HepG2 (cell line): ENCODE measurements around the gene IFNAR2. TPM values are rescaled to one million over a fixed set of nuclear protein-coding genes. Genes with fewer than 3 reads are reported as not detected.

Experiments used
- ATAC-seq: fragments of 200-7000 bp; cut with Tn5 transposase; 3 replicates; pipeline ENCODE4 v1.9.1; 2020; ENCODE audit warnings: mild to moderate bottlenecking, moderate library complexity
- BruUV-seq: library from RNA; stranded (reverse); fragments of 400-500 nt; replicated peaks from 2 replicates; lab custom pipeline; 2021; lab: Mats Ljungman, UMichigan
- CTCF ChIA-PET: fragments of 300-600 bp; formaldehyde crosslinking; extraction: SDS; loops from one replicate; lab custom pipeline; 2021; ENCODE audit warnings: low total read pairs, inconsistent platforms, low intra/inter-chr PET ratio; lab: Yijun Ruan, JAX
- POLR2A ChIA-PET: fragments of 350-600 bp; sonication (Branson Sonifier 250); formaldehyde crosslinking; loops from one replicate; lab custom pipeline; 2020; ENCODE audit warnings: antibody characterized with exemption, inconsistent platforms; lab: Yijun Ruan, JAX
- DNase-seq: peaks from one replicate; pipeline ENCODE4 v3.0.0-alpha.2; 2015; ENCODE audit warnings: low spot score
- FAIRE-seq: peaks from 3 replicates; lab custom pipeline; 2011; peaks lifted over from hg19 to GRCh38; lab: Jason Lieb, UNC
- H2AFZ ChIP-seq: one replicate; pipeline ENCODE4 v1.6.1; 2011; ENCODE audit warnings: low read length, inconsistent platforms
- H3K27ac ChIP-seq: fragments of 300-600 bp; 3 replicates; pipeline ENCODE4 v1.8.0; 2011; ENCODE audit warnings: mixed run types, mild to moderate bottlenecking, mixed read lengths, low read length, inconsistent platforms; ENCODE audit not compliant: insufficient read depth; ENCODE audit errors: extremely low read length
- H3K27me3 ChIP-seq, 2 experiments: fragments of 200-600 bp in 1 of 2; 2 replicates in 1 of 2; 3 replicates in 1 of 2; pipeline versions ENCODE4 v1.6.0 to v1.8.0; 2011; ENCODE audit warnings: low read length in 2 of 2, mild to moderate bottlenecking in 2 of 2, moderate library complexity in 2 of 2, inconsistent platforms in 1 of 2; ENCODE audit not compliant: insufficient read depth in 2 of 2, control insufficient read depth in 1 of 2
- H3K36me3 ChIP-seq, 2 experiments: fragments of 200-600 bp in 1 of 2; replicated peaks in 1 of 2; 2 replicates in 1 of 2; 3 replicates in 1 of 2; pipeline versions ENCODE4 v1.5.1 to v1.8.0; 2011; ENCODE audit warnings: low read length in 2 of 2, inconsistent platforms in 1 of 2; ENCODE audit not compliant: insufficient read depth in 2 of 2, control insufficient read depth in 1 of 2
- H3K4me1 ChIP-seq: 2 replicates; pipeline ENCODE4 v1.5.1; 2012; ENCODE audit warnings: low read length, inconsistent platforms; ENCODE audit not compliant: insufficient read depth
- H3K4me2 ChIP-seq: 2 replicates; pipeline ENCODE4 v1.6.0; 2011; ENCODE audit warnings: low read depth, low read length, inconsistent platforms
- H3K4me3 ChIP-seq, 3 experiments: fragments of 200-600 bp in 1 of 3; sonication (generic), shearing (Covaris generic) in 1 of 3; replicated peaks in 1 of 3; 2 replicates each; pipeline ENCODE4 v1.5.1; 2011 to 2016; ENCODE audit warnings: low read length in 3 of 3, inconsistent platforms in 2 of 3, low read depth in 2 of 3, mild to moderate bottlenecking in 2 of 3, control low read depth in 1 of 3, mixed read lengths in 1 of 3; ENCODE audit not compliant: insufficient read depth in 1 of 3
- H3K79me2 ChIP-seq: one replicate; pipeline ENCODE4 v1.6.1; 2011; ENCODE audit warnings: low read length, inconsistent platforms; ENCODE audit not compliant: insufficient read depth
- H3K9ac ChIP-seq: 2 replicates; pipeline ENCODE4 v1.6.0; 2011; ENCODE audit warnings: mild to moderate bottlenecking, low read depth, low read length, inconsistent platforms; ENCODE audit not compliant: insufficient read depth
- H3K9me3 ChIP-seq: 2 replicates; pipeline ENCODE4 v1.5.1; 2012; ENCODE audit warnings: mild to moderate bottlenecking, low read length
- H4K20me1 ChIP-seq: 2 replicates; pipeline ENCODE4 v1.6.0; 2011; ENCODE audit warnings: inconsistent platforms, mild to moderate bottlenecking, low read length, moderate library complexity; ENCODE audit not compliant: insufficient read depth
- DNMT1 ChIP-seq: sonication (generic); formaldehyde crosslinking; IDR thresholded peaks from 2 replicates; pipeline ENCODE4 v1.5.1; 2020; ENCODE audit warnings: mild to moderate bottlenecking, missing genetic modification reagents
- RARG ChIP-seq: sonication (generic); formaldehyde crosslinking; IDR thresholded peaks from 2 replicates; pipeline ENCODE4 v1.4.0; 2020; ENCODE audit warnings: low read depth, mild to moderate bottlenecking, missing genetic modification reagents
- RORA ChIP-seq: sonication (generic); formaldehyde crosslinking; IDR thresholded peaks from 2 replicates; pipeline ENCODE4 v1.5.0; 2020; ENCODE audit warnings: mild to moderate bottlenecking, missing genetic modification reagents, moderate library complexity
- SOX13 ChIP-seq, 3 experiments: fragments of 450-650 bp in 1 of 3; sonication (generic) in 1 of 3; formaldehyde crosslinking in 1 of 3; IDR thresholded peaks in 2 of 3; conservative IDR thresholded peaks in 1 of 3; 2 replicates each; pipeline versions ENCODE4 v1.5.0 to v1.6.1; 2016 to 2020; ENCODE audit warnings: antibody characterized with exemption in 1 of 3, mild to moderate bottlenecking in 1 of 3, missing compliant biosample characterization in 1 of 3, missing genetic modification reagents in 1 of 3, moderate library complexity in 1 of 3
- SYNCRIP ChIP-seq: fragments of 200-400 bp; formaldehyde crosslinking; IDR thresholded peaks from 2 replicates; pipeline ENCODE4 v1.6.1; 2018; ENCODE audit warnings: mild to moderate bottlenecking, low read depth, low read length; ENCODE audit not compliant: insufficient read depth
- ZNF17 ChIP-seq: sonication (generic); formaldehyde crosslinking; IDR thresholded peaks from 2 replicates; pipeline ENCODE4 v1.5.0; 2020; ENCODE audit warnings: mild to moderate bottlenecking, missing genetic modification reagents
- ZNF564 ChIP-seq: sonication (generic); formaldehyde crosslinking; IDR thresholded peaks from 2 replicates; pipeline ENCODE4 v1.8.1; 2023; ENCODE audit warnings: mild to moderate bottlenecking, missing genetic modification reagents
- WGBS: methylation state at CpG from one replicate; pipeline ENCODE4 v1.1.6; 2017; ENCODE audit warnings: low lambda C conversion rate; 5-methylcytosine and 5-hydroxymethylcytosine counted together
- in situ Hi-C: cut with HindIII; loops from 2 replicates; pipeline ENCODE4 v1.10.0; 2017; ENCODE audit warnings: low pct_unique_long_range_greater_than_20kb; ENCODE audit not compliant: extremely low pct_ligation_motif_present
- intact Hi-C: fragments of 100-400 bp; cut with micrococcal nuclease; formaldehyde crosslinking; loops from one replicate; pipeline ENCODE4 v1.10.0; 2022; ENCODE audit not compliant: unreplicated experiment
- polyA plus RNA-seq, 8 experiments: library from polyadenylated mRNA; depleted of rRNA in 3 of 8; stranded (reverse) in 7 of 8; unstranded in 1 of 8; fragments of >200 nt; fragmentation: Illumina TruSeq in 4 of 8; extraction: Trizol in 4 of 8; gene quantifications; 2 replicates each; pipeline versions ENCODE4 v1.2.1 to v1.2.3, GENCODE V29; 2011 to 2016; ENCODE audit warnings: low read depth in 4 of 8, missing spikeins in 1 of 8, mixed read lengths in 1 of 8; ENCODE audit not compliant: insufficient read depth in 1 of 8
- total RNA-seq, 5 experiments: library from RNA; depleted of rRNA; stranded (reverse); fragments of >200 nt; fragmentation: Illumina TruSeq; extraction: Trizol; gene quantifications; 2 replicates each; pipeline ENCODE4 v1.2.3, GENCODE V29; 2016; ENCODE audit warnings: low read depth in 1 of 5
- TF ChIP-seq, protein P1 (sequence below): sonication (generic); formaldehyde crosslinking; IDR thresholded peaks from 2 replicates; pipeline ENCODE4 v1.5.1; 2020; ENCODE audit warnings: mild to moderate bottlenecking, missing genetic modification reagents, borderline replicate concordance

The IFNAR2 gene
- total and polyA plus RNA-seq, 2 of the 13 experiments (the other 11 are each of a cell fraction or from before 2014, with no cell fraction given), result 5.1 to 24.1 TPM

DNA sequence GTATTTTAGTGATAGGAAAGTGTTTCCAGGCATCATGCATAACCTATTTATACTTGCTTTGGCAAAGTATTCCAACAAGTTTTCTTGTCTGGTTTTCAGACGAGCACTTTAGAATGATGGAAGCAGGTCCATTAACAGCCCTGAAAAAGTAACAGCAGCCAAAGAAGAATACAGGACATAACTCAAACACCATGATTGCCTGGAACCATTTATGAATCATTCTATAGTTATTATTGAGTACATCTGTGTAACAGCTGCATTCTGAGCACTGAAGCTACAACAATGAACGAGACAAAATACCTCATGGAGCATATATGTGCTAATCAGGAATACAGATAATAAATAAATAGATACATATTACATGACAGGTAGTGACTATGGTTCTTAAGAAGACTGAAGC lies 49.0 kb downstream of the IFNAR2 start:
- CTCF ChIA-PET, result no interaction called here
- no peaks in the 10 kb centered on the region for H3K27me3 ChIP-seq
- intact Hi-C loops, result no loop called here
- H3K27ac ChIP-seq, result no peak overlapping the region
- no peak overlapping the region for H2AFZ ChIP-seq
- no TSS peak for BruUV-seq
- H3K36me3 ChIP-seq, result peaks cover 8 to 29% of the 10 kb centered on the region in 2 experiments
- H3K9me3 ChIP-seq, result no peaks in the 10 kb centered on the region
- H4K20me1 ChIP-seq, result no peaks in the 10 kb centered on the region
- no peak overlapping the region for H3K4me3 ChIP-seq
- TF ChIP-seq ZNF564, result no peak
- TF ChIP-seq, protein P1, sequence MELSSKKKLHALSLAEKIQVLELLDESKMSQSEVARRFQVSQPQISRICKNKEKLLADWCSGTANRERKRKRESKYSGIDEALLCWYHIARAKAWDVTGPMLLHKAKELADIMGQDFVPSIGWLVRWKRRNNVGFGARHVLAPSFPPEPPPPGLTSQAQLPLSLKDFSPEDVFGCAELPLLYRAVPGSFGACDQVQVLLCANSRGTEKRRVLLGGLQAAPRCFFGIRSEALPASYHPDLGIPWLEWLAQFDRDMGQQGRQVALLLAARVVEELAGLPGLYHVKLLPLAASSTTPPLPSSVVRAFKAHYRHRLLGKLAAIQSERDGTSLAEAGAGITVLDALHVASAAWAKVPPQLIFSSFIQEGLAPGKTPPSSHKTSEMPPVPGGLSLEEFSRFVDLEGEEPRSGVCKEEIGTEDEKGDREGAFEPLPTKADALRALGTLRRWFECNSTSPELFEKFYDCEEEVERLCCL (CRISPR knock-in tag), result no peak
- TF ChIP-seq ZNF17 (CRISPR knock-in tag), result no peak
- no peak for TF ChIP-seq RORA (CRISPR knock-in tag)
- no peak for TF ChIP-seq SOX13 (IDR thresholded peaks at IDR 0.05)
- no peak for TF ChIP-seq SOX13 (CRISPR knock-in tag; conservative IDR thresholded peaks at IDR 0.05 in 1 of 2, IDR thresholded peaks at IDR 0.05 in 1 of 2)
- TF ChIP-seq DNMT1, result no peak
- TF ChIP-seq RARG (CRISPR knock-in tag), result no peak
- no peak for TF ChIP-seq SYNCRIP
- TF ChIP-seq, all 625 proteins: peak for 0
- FAIRE-seq (no peak), DNase-seq (no peak), ATAC-seq (no peak)
- no peaks in the 10 kb centered on the region for H3K79me2 ChIP-seq
- POLR2A ChIA-PET, result no interaction called here
- no peak overlapping the region for H3K4me2 ChIP-seq
- in situ Hi-C loops, result no loop called here
- no peaks in the 10 kb centered on the region for H3K4me1 ChIP-seq
- 94% methylated on average over 2 of the region's 2 CpGs for WGBS
- H3K9ac ChIP-seq, result no peak overlapping the region
